ENCODE results near the gene PCCA. TPM values are rescaled to one million over a fixed set of nuclear protein-coding genes. Genes with fewer than 3 reads are reported as not detected.

The PCCA gene
- total RNA-seq, 1 donor from 2014 or later: 33.4 TPM

- TF ChIP-seq POLR2AphosphoS5 (IDR thresholded peaks at IDR 0.05; ENCODE audit: insufficient read depth in 1 of 2, low read depth in 1 of 2) (no peak), POLR2A (IDR thresholded peaks at IDR 0.05) (no peak), CTCF (IDR thresholded peaks at IDR 0.05) (no peak)
- no peaks in the 10 kb centered on the region for H3K27me3 ChIP-seq
- H3K36me3 ChIP-seq: no peaks in the 10 kb centered on the region
- H3K9me3 ChIP-seq: no peaks in the 10 kb centered on the region
- no peak for DNase-seq (ENCODE audit: extremely low spot score in 2 of 2)
- intact Hi-C loops (cut with DNase I): no loop called here
- no peaks in the 10 kb centered on the region for H3K4me1 ChIP-seq
- no peak overlapping the region for H3K27ac ChIP-seq
- no peak overlapping the region for H3K4me3 ChIP-seq
Observed at GRCh38 chr13:100432611-100433010, 343.7 kb downstream of the PCCA start.

GRCh38 chr13:100433475-100433874, 344.6 kb downstream of the PCCA start:
- Histone ChIP-seq H3K27ac (no peak overlapping the region), H3K9me3 (no peaks in the 10 kb centered on the region), H3K4me3 (no peak overlapping the region), H3K27me3 (no peaks in the 10 kb centered on the region), H3K36me3 (no peaks in the 10 kb centered on the region), H3K4me1 (no peaks in the 10 kb centered on the region)
- intact Hi-C loops (cut with DNase I): no loop called here
- no peak for DNase-seq (ENCODE audit: extremely low spot score in 2 of 2)
- TF ChIP-seq CTCF (IDR thresholded peaks at IDR 0.05) (no peak), POLR2AphosphoS5 (IDR thresholded peaks at IDR 0.05; ENCODE audit: insufficient read depth in 1 of 2, low read depth in 1 of 2) (no peak), POLR2A (IDR thresholded peaks at IDR 0.05) (no peak)

GRCh38 chr13:100434010-100434763, 345.3 kb downstream of the PCCA start:
- Histone ChIP-seq H3K27me3 (no peaks in the 10 kb centered on the region), H3K27ac (no peak overlapping the region), H3K4me1 (no peaks in the 10 kb centered on the region), H3K36me3 (no peaks in the 10 kb centered on the region), H3K9me3 (no peaks in the 10 kb centered on the region), H3K4me3 (no peak overlapping the region)
- TF ChIP-seq POLR2AphosphoS5 (IDR thresholded peaks at IDR 0.05; ENCODE audit: insufficient read depth in 1 of 2, low read depth in 1 of 2): no peak
- no peak for TF ChIP-seq CTCF (IDR thresholded peaks at IDR 0.05)
- no peak for TF ChIP-seq POLR2A (IDR thresholded peaks at IDR 0.05)
- intact Hi-C loops (cut with DNase I): no loop called here
- no peak for DNase-seq (ENCODE audit: extremely low spot score in 2 of 2)

DNA sequence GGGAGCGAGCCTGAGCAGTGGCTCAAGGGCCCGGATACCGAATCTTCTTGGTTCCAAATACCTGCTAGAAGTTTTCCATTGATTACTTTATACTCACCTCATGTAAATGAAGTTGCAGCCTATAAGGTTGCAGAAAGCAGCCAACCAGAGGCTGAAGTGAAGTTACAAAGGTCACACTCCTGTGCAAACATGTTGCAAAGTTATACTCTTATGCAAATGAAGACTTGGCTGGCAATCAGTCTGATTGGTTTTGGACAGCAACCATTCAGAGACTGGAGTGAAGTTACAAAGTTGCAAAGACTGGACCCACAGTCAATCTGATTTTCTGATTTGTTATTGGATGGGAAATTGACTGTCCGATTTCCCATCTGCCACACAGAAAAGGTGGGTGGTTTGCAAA, 347.2 kb downstream of the PCCA start:
- intact Hi-C loops (cut with DNase I): no loop called here
- Histone ChIP-seq H3K4me3 (no peak overlapping the region), H3K4me1 (no peaks in the 10 kb centered on the region), H3K27me3 (no peaks in the 10 kb centered on the region), H3K27ac (no peak overlapping the region), H3K36me3 (no peaks in the 10 kb centered on the region), H3K9me3 (no peaks in the 10 kb centered on the region)
- DNase-seq (ENCODE audit: extremely low spot score in 2 of 2): no peak
- TF ChIP-seq CTCF (IDR thresholded peaks at IDR 0.05) (no peak), POLR2AphosphoS5 (IDR thresholded peaks at IDR 0.05; ENCODE audit: insufficient read depth in 1 of 2, low read depth in 1 of 2) (no peak), POLR2A (IDR thresholded peaks at IDR 0.05) (no peak)

DNA sequence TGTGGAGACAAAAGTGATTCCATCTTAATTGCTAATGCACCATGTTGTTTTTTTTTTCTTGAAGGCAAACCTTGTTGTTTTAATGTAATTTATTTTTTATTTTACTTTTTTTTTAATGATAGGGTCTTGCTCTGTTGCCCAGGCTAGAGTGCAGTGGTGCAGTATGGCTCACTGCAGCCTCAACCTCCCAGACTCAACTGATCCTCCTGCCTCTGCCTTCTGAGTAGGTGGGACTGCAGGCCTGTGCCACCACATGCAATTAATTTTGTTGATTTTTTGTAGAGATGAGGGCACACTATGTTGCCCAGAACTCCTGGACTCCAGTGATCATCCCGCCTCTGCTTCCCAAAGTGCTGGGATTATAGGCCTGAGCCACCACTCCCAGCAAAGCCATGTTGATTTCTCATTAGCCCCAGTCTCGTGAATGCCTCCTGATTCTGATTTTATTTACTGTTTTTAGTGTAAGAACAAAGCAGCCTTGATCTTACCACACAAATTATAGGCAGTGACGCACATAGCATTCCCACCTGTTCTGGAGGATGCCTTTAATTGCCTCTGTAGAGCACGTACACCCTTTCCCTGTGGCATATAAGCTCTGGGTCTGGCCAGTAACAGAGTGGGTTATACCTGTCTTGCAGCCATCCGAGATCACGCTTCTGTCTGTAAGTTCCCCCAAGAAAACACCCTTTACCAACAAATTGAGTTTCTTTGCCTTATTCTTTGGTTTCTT, 349.3 kb downstream of the PCCA start:
- H3K4me1 ChIP-seq: no peaks in the 10 kb centered on the region
- no peaks in the 10 kb centered on the region for H3K36me3 ChIP-seq
- H3K27ac ChIP-seq: no peak overlapping the region
- no peaks in the 10 kb centered on the region for H3K27me3 ChIP-seq
- TF ChIP-seq POLR2A (IDR thresholded peaks at IDR 0.05) (no peak), POLR2AphosphoS5 (IDR thresholded peaks at IDR 0.05; ENCODE audit: insufficient read depth in 1 of 2, low read depth in 1 of 2) (no peak), CTCF (IDR thresholded peaks at IDR 0.05) (no peak)
- intact Hi-C loops (cut with DNase I): no loop called here
- no peak for DNase-seq (ENCODE audit: extremely low spot score in 2 of 2)
- no peak overlapping the region for H3K4me3 ChIP-seq
- no peaks in the 10 kb centered on the region for H3K9me3 ChIP-seq

All from vagina (tissue), 2 donors.